IMR-90 (cell line): ENCODE data around the gene DLGAP4. TPM values are rescaled to one million over a fixed set of nuclear protein-coding genes. Genes with fewer than 3 reads are reported as not detected.

Experiments used
- ATAC-seq: fragments of 200-7000 bp; cut with Tn5 transposase; 2 replicates; pipeline ENCODE4 v1.9.1; 2020; ENCODE audit warnings: low read depth, mild to moderate bottlenecking, moderate library complexity
- BruUV-seq: library from RNA; stranded (reverse); fragments of 400-500 nt; replicated peaks from 2 replicates; lab custom pipeline; 2021; lab: Mats Ljungman, UMichigan
- CTCF ChIA-PET: fragments of 300-600 bp; formaldehyde crosslinking; extraction: SDS; loops from one replicate; lab custom pipeline; 2021; ENCODE audit warnings: antibody characterized with exemption; lab: Yijun Ruan, JAX
- POLR2A ChIA-PET: fragments of 300-600 bp; sonication (Branson Sonifier 250); formaldehyde crosslinking; loops from one replicate; lab custom pipeline; 2022; ENCODE audit warnings: antibody characterized with exemption; ENCODE audit not compliant: unreplicated experiment; lab: Charles Lee
- DNase-seq: peaks from one replicate; pipeline ENCODE4 v3.0.0; 2013
- H2AFZ ChIP-seq: replicated peaks from 2 replicates; pipeline ENCODE3; 2013; ENCODE audit warnings: low read length, mild to moderate bottlenecking; ENCODE audit not compliant: poor library complexity
- H2AK5ac ChIP-seq: 2 replicates; pipeline ENCODE4 v1.6.1; 2013; ENCODE audit warnings: low read depth, low read length, inconsistent platforms
- H2AK9ac ChIP-seq: replicated peaks from 2 replicates; pipeline ENCODE3; 2013; ENCODE audit warnings: mild to moderate bottlenecking, low read depth, low read length, moderate library complexity; ENCODE audit not compliant: poor library complexity
- H2BK120ac ChIP-seq: 2 replicates; pipeline ENCODE4 v1.6.1; 2013; ENCODE audit warnings: low read depth, low read length, inconsistent platforms
- H2BK15ac ChIP-seq: 3 replicates; pipeline ENCODE4 v1.6.1; 2013; ENCODE audit warnings: low read depth, low read length, inconsistent platforms
- H2BK20ac ChIP-seq: 2 replicates; pipeline ENCODE4 v1.6.1; 2013; ENCODE audit warnings: low read depth, mild to moderate bottlenecking, inconsistent platforms, low read length, moderate library complexity
- H2BK5ac ChIP-seq: 2 replicates; pipeline ENCODE4 v1.6.1; 2013; ENCODE audit warnings: mild to moderate bottlenecking, low read depth, low read length, inconsistent platforms; ENCODE audit not compliant: poor library complexity, severe bottlenecking
- H3K14ac ChIP-seq: replicated peaks from 2 replicates; pipeline ENCODE4 v1.6.1; 2013; ENCODE audit warnings: low read depth, low read length, inconsistent platforms
- H3K18ac ChIP-seq: 2 replicates; pipeline ENCODE4 v1.6.1; 2013; ENCODE audit warnings: low read depth, low read length, control low read depth
- H3K23ac ChIP-seq: 2 replicates; pipeline ENCODE4 v1.6.1; 2013; ENCODE audit warnings: low read depth, low read length, inconsistent platforms
- H3K27ac ChIP-seq: 2 replicates; pipeline ENCODE4 v1.5.1; 2013; ENCODE audit warnings: mild to moderate bottlenecking, control low read depth, low read length; ENCODE audit not compliant: insufficient read depth
- H3K27me3 ChIP-seq: 2 replicates; pipeline ENCODE4 v1.6.1; 2013; ENCODE audit warnings: low read length; ENCODE audit not compliant: control insufficient read depth, insufficient read depth
- H3K36me3 ChIP-seq: 2 replicates; pipeline ENCODE4 v1.6.1; 2013; ENCODE audit warnings: low read length, mixed read lengths; ENCODE audit not compliant: control insufficient read depth, insufficient read depth
- H3K4ac ChIP-seq: 2 replicates; pipeline ENCODE4 v1.6.1; 2013; ENCODE audit warnings: low read depth, low read length, inconsistent platforms
- H3K4me1 ChIP-seq: 2 replicates; pipeline ENCODE4 v1.6.1; 2013; ENCODE audit warnings: low read length, mixed read lengths; ENCODE audit not compliant: control insufficient read depth, insufficient read depth
- H3K4me2 ChIP-seq: 2 replicates; pipeline ENCODE4 v1.6.1; 2013; ENCODE audit warnings: low read depth, mild to moderate bottlenecking, control low read depth, low read length, moderate library complexity
- H3K4me3 ChIP-seq: 2 replicates; pipeline ENCODE4 v1.5.1; 2013; ENCODE audit warnings: low read depth, mild to moderate bottlenecking, control low read depth, low read length, moderate library complexity; ENCODE audit not compliant: insufficient read depth
- H3K56ac ChIP-seq: 2 replicates; pipeline ENCODE4 v1.6.1; 2013; ENCODE audit warnings: low read length, inconsistent platforms; ENCODE audit not compliant: insufficient read depth; ENCODE audit errors: extremely low read depth
- H3K79me1 ChIP-seq, 2 experiments: 2 replicates each; pipeline ENCODE4 v1.6.1; 2013; ENCODE audit warnings: low read length in 2 of 2, inconsistent platforms in 1 of 2, low read depth in 1 of 2
- H3K9ac ChIP-seq: 2 replicates; pipeline ENCODE4 v1.6.1; 2013; ENCODE audit warnings: low read depth, low read length, control low read depth
- H3K9me1 ChIP-seq: 2 replicates; pipeline ENCODE4 v1.6.1; 2013; ENCODE audit warnings: low read length, inconsistent platforms; ENCODE audit not compliant: insufficient read depth
- H3K9me3 ChIP-seq: 2 replicates; pipeline ENCODE4 v1.6.1; 2013; ENCODE audit warnings: low read length; ENCODE audit not compliant: control insufficient read depth, insufficient read depth
- H4K20me1 ChIP-seq: 2 replicates; pipeline ENCODE4 v1.6.1; 2013; ENCODE audit warnings: low read length, inconsistent platforms; ENCODE audit not compliant: insufficient read depth
- H4K5ac ChIP-seq: 2 replicates; pipeline ENCODE4 v1.6.1; 2013; ENCODE audit warnings: mild to moderate bottlenecking, low read depth, low read length, control low read depth
- H4K8ac ChIP-seq, 2 experiments: 2 replicates each; pipeline ENCODE4 v1.6.1; 2013; ENCODE audit warnings: low read depth in 2 of 2, low read length in 2 of 2, control low read depth in 1 of 2, inconsistent platforms in 1 of 2
- H4K91ac ChIP-seq: 2 replicates; pipeline ENCODE4 v1.6.1; 2013; ENCODE audit warnings: low read depth, low read length, inconsistent platforms; ENCODE audit not compliant: insufficient read depth
- CEBPB ChIP-seq: IDR thresholded peaks from 2 replicates; pipeline ENCODE4 v1.6.1; 2012; ENCODE audit warnings: low read depth, low read length, improper control_type of control experiment
- CHD1 ChIP-seq: IDR thresholded peaks from 2 replicates; pipeline ENCODE4 v1.6.1; 2012; ENCODE audit warnings: low read depth, low read length, improper control_type of control experiment
- MXI1 ChIP-seq: IDR thresholded peaks from 2 replicates; pipeline ENCODE4 v1.6.1; 2012; ENCODE audit warnings: low read depth, mild to moderate bottlenecking, low read length, moderate library complexity, borderline replicate concordance
- WGBS, 2 experiments: methylation state at CpG; one replicate each; pipeline versions ENCODE4 v1.1.5 to v1.1.7; 2013; ENCODE audit warnings: missing lambda C conversion rate in 2 of 2; ENCODE audit not compliant: insufficient read length in 1 of 2; ENCODE audit errors: extremely low coverage in 2 of 2; 5-methylcytosine and 5-hydroxymethylcytosine counted together
- dilution Hi-C: fragments of 300-500 bp; cut with HindIII; formaldehyde crosslinking; loops from one replicate; pipeline ENCODE4 v1.14.3; 2018; ENCODE audit warnings: low sequenced_read_pairs; ENCODE audit not compliant: unreplicated experiment
- in situ Hi-C: fragments of 300-500 bp; cut with MboI; formaldehyde crosslinking; loops from 3 replicates; pipeline ENCODE4 v1.14.3; 2019; ENCODE audit warnings: low sequenced_read_pairs, inconsistent platforms, mixed read lengths
- intact Hi-C: fragments of 100-400 bp; cut with micrococcal nuclease; formaldehyde crosslinking; loops from 2 replicates; pipeline ENCODE4 v1.10.0; 2022
- polyA plus RNA-seq, 3 experiments: library from polyadenylated mRNA; depleted of rRNA; stranded (reverse); fragments of >200 nt; gene quantifications; 2 replicates each; pipeline ENCODE4 v1.2.3, GENCODE V29; 2012; ENCODE audit warnings: low replicate concordance in 1 of 3
- total RNA-seq: library from RNA; depleted of rRNA; stranded (reverse); fragments of >200 nt; gene quantifications from 2 replicates; pipeline ENCODE4 v1.2.3, GENCODE V29; 2012
- TF ChIP-seq, protein P1 (sequence below): conservative IDR thresholded peaks from 2 replicates; pipeline ENCODE4 v1.5.1; 2012; ENCODE audit warnings: mild to moderate bottlenecking, low read depth, low read length, improper control_type of control experiment

The DLGAP4 gene
- total and polyA plus RNA-seq, 2 of the 4 experiments (the other 2 are of a cell fraction), result 32.3 to 73.2 TPM

DNA sequence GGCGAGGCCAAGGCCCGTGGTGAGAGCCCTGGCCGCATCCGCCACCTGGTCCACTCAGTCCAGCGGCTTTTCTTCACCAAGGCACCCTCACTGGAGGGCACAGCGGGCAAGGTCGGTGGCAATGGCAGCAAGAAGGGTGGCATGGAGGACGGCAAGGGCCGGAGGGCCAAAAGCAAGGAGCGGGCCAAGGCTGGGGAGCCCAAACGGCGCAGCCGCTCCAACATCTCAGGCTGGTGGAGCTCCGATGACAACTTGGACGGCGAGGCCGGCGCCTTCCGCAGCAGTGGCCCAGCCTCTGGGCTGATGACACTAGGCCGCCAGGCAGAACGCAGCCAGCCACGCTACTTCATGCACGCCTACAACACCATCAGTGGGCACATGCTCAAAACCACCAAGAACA lies 126.0 kb downstream of the DLGAP4 start:
- no peak overlapping the region for H3K4me2 ChIP-seq
- H2AFZ ChIP-seq, result no peak overlapping the region
- intact Hi-C loops, result no loop called here
- no peak overlapping the region for H3K14ac ChIP-seq
- no peak overlapping the region for H3K18ac ChIP-seq
- H4K91ac ChIP-seq, result no peak overlapping the region
- H3K9ac ChIP-seq, result no peak overlapping the region
- H2AK5ac ChIP-seq, result no peak overlapping the region
- whole genome bisulfite sequencing, 2 experiments, result 86% methylated on average over 12 of the region's 23 CpGs; no CpG with 5 or more reads in 1 of the 2 experiments
- no TSS peak for BruUV-seq
- no peak overlapping the region for H4K8ac ChIP-seq
- H3K36me3 ChIP-seq, result no peaks in the 10 kb centered on the region
- no peak overlapping the region for H3K56ac ChIP-seq
- H3K79me1 ChIP-seq, result no peaks in the 10 kb centered on the region
- CTCF ChIA-PET, result no interaction called here
- no peak for ATAC-seq
- no peak overlapping the region for H3K27ac ChIP-seq
- POLR2A ChIA-PET, result no interaction called here
- H3K4me1 ChIP-seq, result no peaks in the 10 kb centered on the region
- no peak overlapping the region for H3K23ac ChIP-seq
- H3K4me3 ChIP-seq, result no peak overlapping the region
- peaks cover 27% of the 10 kb centered on the region for H3K27me3 ChIP-seq
- no peak overlapping the region for H3K4ac ChIP-seq
- H2BK15ac ChIP-seq, result no peak overlapping the region
- TF ChIP-seq, protein P1, sequence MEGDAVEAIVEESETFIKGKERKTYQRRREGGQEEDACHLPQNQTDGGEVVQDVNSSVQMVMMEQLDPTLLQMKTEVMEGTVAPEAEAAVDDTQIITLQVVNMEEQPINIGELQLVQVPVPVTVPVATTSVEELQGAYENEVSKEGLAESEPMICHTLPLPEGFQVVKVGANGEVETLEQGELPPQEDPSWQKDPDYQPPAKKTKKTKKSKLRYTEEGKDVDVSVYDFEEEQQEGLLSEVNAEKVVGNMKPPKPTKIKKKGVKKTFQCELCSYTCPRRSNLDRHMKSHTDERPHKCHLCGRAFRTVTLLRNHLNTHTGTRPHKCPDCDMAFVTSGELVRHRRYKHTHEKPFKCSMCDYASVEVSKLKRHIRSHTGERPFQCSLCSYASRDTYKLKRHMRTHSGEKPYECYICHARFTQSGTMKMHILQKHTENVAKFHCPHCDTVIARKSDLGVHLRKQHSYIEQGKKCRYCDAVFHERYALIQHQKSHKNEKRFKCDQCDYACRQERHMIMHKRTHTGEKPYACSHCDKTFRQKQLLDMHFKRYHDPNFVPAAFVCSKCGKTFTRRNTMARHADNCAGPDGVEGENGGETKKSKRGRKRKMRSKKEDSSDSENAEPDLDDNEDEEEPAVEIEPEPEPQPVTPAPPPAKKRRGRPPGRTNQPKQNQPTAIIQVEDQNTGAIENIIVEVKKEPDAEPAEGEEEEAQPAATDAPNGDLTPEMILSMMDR, result no peak
- TF ChIP-seq MXI1 (no peak), CEBPB (no peak), CHD1 (no peak)
- no peak overlapping the region for H4K5ac ChIP-seq
- no peak for DNase-seq
- no peak overlapping the region for H2BK20ac ChIP-seq
- no peak overlapping the region for H2BK120ac ChIP-seq
- dilution Hi-C loops, result no loop called here
- H3K9me3 ChIP-seq, result no peaks in the 10 kb centered on the region
- in situ Hi-C loops, result loop anchor here (25.0 kb wide), 1 partner anchor 445 kb away; no protein-coding TSS in a partner anchor
- no peaks in the 10 kb centered on the region for H4K20me1 ChIP-seq
- 0 out of 2 replicates have a peak, but pooled peaks cover 5% of the 10 kb centered on the region for H3K9me1 ChIP-seq
- H2AK9ac ChIP-seq, result no peak overlapping the region
- no peak overlapping the region for H2BK5ac ChIP-seq
